Fibroblast of peridontal ligament (primary cell): ENCODE data around the gene FAM227A.

Experiments
- DNase-seq: peaks from one replicate; pipeline ENCODE4 v3.0.0-alpha.2; 2010; ENCODE audit errors: extremely low read depth

Gene FAM227A

DNA sequence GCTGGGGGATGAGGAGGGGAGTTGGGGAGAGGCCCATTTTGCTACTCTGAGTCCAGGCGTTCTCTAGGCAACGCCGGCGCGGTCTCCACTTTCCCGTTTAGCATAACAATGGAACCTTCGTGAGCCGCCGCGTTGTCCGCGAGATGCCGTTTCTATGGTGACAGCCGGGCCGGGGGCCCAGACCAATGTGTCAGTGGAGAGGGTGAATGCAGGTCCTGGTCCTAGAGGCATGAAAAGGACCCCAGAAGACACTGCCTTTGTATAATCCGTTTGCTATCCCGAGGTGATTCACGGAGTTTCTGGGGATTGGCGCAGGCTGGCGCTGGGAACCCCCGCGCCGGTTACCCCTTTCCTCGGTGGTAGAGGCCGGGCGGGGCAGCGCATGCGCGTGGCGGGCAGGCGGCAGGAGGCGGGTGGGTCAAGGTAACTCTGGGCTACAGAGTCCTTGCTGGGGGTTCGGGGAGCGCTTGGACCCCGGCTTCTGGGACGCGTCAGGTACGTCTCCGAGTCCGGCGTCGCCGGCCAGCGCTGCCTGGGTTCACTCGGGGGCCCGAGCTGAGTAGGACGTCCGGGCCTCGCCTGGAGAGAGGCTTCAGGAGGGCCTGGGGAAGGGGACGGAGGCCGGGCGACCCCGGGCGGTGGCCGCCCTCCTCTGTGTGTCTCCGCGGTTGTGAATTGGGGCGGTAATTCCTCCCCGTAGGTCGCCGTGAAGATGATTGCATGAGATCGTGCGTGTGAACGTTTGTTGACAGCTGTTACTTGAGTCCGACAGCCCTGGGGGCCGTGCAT is at the start of gene FAM227A, which contains the start of gene CBY1:
Gene FAM227A, minus strand, starts transcription at position 137 of the 789 bp plus-strand sequence. CDS start 6,224 bp downstream, outside the sequence.
Gene CBY1, plus strand, starts transcription at position 383 of the 789 bp plus-strand sequence. CDS start 11,417 bp downstream, outside the sequence.
- DNase-seq, result peak; percentile 85

DNA sequence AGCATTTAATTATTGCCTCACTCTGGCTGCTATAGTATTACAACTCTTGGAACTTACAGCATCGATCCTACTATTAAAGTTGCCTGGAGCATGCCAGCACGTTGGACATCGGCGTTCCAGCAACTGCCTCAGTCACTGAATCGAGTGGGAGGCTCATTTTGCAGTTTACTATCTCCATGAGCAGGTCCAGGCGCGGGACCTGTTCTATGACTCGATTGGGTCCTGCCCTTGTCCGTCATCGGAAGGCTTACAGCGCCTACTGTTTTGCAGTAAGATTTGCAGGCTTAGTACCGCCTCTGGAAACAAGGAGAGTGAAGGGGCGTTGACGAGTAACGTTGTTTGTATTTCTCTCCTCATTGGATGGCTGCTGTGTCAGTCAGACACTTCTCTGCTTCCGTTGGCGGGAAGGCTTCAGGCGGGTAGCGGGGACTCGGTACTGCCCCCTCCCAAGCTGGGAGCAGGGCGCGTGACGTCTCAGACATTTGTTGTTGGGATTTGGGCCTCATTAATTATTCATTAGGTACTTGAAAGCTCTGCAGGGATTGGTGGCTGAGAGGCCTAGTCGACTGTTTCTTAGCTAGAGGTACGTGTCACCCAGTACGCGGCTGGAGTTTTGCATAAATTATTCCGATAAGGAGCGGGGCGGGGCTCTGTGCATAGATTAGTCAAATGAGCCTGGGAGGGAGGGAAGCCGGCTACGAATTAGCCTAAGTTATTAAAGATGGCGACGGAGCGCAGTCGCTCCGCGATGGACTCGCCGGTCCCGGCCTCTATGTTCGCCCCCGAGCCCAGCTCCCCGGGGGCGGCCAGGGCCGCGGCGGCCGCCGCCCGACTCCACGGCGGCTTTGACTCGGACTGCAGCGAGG is 49.3 kb upstream of the FAM227A start, which contains the start of gene GTPBP1:
Gene GTPBP1, plus strand, starts transcription at position 710 of the 866 bp plus-strand sequence. Its CDS starts 12 bp downstream, at position 722.
- DNase-seq, result peak; percentile 100

DNA sequence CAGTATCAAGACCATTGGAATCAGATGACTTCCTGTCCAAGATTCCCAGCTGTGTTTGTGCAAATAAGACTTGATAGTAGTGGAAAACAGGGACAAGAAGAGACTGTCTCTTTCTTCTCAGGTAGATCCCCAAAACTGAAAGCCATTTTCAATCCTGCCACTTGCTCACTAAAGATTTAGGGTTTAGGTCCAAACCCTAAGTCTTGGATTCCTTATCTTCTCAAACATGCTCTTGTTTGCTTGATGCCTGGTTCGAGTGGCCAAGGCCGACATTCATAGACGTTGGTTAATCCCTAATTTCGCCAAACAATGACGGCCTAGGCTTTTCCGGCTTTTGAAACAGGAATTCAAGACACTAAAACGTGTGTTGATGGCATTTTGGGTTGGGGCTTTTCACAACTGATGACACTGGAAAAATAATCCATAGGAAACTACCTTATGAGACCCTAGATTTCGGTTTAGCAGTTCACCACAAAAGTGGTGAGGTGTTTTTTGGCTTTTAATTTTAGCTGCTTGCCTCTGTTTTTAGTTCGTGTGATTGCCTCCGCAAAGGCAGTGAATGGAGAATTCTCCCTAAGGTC is 48.6 kb upstream of the FAM227A start:
- DNase-seq, result no peak

DNA sequence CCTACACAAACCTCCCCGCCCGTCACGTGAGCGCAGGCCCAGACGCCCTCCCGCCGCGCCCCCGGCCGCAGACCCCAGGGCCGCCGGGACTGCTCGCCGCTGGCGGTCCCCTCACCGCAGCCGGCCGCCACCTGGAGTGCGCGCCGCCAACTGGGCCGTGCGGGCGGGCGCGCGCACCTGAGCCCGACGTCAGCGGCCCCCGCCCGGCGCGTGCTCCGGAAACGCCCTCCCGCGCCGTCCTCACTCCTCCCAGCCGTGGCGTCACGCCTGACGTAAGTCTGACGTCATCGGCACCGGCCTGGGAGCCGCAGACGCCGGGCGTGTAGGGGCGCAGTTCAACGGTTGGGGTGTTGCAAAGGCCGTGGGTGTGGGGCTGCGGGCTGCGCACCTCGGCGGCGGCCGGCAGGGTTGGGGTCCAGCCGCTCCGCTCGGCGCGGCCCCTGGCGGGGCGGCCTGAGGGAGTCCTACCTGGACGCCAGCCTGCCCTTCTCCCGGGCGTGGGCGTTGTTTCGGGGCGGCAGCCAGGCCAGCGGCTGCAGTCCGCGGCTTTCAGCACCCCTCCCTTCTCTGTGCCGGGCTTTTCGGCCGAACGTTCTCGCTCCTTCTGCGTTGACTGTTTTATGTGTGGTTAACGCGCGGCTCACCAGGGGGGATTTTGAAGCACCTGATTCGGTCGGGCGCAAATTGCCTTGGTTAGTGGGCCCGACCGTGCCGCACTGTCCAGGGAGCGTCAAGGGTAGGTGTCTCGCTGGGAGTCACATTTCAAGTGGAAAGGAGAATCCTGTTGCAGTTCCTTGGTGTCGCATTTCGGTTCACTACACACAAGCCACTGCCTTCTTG is 44.8 kb upstream of the FAM227A start, which contains the start of gene JOSD1:
Gene JOSD1, minus strand, starts transcription at position 155 of the 840 bp plus-strand sequence. CDS start 956 bp downstream, outside the sequence.
- DNase-seq, result peak; percentile 92

DNA sequence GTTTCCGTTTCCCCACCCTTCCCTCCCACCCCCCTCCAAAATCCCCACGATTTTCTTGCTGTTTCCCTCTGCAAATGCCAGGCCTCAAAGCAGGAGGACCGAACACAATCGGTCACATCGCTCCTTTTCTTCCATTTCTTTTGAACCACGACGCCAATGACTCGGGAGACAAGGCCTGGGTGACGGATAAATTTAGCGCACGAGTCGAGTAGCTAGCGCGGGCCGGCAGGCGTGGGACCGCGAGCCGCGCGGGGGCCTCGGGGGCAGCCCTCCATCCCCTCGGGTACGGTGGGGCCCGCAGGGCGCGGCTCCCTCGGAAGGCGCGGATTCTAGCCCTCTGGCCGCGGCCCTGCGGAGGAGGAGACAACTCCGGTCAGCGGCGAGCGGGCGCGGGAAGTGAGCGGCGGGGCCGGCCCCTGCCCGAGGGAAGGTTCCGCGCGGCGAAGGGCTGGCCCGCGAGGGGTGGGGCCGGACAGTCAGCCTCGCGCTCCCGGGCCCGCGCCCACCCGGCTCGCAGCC is 44.1 kb upstream of the FAM227A start:
- peak; percentile 31 for DNase-seq

DNA sequence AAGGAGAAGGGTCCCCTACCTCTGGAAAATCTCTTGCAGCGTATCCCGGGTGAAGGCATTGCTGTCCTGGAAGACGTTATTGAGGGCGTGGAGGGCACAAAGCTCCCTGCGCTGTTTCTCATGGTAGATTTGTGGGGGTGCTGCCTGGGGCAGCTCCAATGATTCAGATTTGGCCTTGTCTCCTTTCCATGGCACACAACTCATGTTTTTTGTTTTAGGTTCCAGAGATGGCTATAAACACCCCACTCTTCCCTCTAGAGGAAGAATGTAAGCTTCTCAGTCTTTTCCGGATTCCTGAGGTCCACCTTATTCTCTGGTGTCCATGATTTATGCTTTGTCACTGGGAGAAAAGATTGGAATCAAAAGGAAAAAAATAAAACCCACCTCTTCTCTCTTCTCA is 43.6 kb upstream of the FAM227A start:
- DNase-seq, result peak; percentile 69

DNA sequence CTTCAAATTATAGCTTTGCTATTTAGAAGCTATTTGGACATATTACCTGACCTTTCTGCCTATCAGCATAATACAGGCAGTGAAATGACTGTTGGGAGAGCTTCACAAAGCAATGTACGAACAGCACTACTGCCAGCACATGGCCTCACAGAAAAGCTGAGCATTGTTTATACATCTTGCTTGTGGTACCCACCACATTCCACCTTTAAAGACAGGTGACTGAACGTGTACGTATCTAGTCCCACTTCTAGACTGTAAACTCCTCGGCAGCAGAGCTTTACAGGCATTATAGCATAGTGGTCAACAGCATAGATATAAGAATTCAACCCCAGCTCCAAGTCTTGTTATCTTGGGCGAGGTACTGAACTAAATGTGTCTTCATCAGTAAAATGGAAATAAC is 43.0 kb upstream of the FAM227A start:
- no peak for DNase-seq

DNA sequence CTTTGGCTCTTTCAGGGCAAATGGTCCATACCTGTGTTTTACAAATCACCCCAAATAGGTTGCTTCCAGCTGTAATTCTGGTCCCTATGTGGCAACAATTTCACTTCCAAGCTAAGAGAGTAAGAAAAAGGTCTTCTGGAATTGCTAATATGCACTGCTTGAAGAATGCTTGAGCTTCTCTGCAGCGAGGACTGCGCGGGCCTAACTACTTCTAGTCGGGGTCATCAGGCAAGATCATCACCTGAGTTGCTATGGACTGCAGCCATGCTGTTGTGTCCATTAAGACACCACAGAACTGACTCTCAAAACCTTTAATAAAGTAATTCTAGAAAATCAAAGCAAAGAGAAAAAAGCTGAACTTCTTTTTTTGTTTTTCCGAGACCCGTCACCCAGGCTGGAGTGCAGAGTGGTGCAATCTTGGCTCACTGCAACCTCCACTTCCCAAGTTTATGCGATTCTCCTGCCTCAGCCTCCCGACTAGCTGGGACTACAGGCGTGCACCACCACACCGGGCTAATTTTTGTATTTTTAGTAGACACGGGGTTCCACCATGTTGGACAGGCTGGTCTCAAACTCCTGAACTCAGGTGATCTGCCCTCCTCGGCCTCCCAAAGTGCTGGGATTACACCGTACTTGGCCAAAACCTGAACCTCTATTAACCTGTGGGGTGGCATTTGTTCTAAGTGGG is 42.4 kb upstream of the FAM227A start:
- no peak for DNase-seq

DNA sequence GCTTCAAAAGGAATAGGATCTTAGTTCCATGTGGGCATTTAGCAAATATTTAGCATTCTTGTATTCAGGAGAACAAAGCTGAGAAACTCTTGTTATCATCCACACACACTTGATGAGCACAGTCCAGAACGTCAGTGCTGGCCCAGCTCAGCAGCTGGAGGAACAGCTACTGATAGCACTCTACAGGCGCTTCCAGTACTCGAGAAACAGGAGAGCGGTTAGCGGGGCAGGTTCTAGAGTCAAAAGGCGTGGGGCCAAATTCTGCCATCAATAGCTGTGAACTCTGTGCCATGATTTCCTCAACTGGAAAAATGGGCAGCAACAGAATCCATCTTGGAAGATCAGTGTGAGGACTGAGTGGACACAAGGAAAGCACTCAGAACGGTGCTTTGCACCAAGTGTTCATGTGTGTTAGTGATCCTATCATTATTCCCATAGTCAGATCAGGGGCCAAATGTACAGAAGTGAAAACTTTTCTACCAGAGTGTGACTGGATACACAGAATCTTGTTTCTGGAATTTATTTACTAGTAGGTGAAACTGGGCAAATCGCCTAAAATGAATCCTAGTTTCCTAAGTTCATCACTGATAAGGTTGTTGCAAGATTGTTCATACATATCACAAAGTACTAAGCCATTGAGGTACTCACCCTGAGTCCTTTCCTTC is 41.4 kb upstream of the FAM227A start:
- DNase-seq, result peak; percentile 23

DNA sequence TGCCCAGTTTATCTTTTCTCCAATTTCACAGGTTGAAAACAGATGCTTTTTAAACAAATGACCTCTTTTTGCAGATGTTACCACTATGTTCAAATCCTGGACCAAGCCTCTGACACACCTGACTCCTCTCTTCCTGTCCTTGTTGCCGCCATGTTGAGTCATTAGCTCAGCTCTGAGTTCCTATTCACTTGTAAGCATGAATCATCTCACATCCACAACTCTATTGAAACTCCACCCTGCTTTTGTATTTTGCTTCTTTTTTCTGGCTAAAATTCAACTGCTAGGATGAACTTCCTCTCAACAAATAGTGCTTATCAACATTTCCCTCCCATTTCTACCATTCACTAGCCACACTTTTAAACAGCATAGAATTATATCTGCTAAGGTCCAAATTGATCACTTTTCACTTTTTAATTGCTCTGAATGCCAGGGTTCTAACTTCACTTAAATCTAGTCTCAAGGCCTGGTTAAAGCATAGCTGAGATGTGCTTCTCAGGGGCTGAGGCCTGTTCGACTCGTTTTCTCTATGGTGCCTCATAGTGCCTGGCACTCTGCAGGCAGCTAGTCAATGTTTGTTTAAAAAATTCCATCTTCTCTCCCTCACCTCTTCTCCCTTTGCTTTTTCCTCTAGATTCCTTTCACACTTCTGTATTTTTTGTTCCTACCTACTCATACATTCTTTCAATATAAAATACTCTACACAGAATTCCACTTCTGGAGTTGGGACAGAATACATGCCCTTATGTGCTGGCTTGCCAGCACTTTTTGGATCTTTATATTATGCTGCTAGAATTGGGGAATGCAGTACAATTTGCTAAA is 40.6 kb upstream of the FAM227A start:
- peak; percentile 74 for DNase-seq

DNA sequence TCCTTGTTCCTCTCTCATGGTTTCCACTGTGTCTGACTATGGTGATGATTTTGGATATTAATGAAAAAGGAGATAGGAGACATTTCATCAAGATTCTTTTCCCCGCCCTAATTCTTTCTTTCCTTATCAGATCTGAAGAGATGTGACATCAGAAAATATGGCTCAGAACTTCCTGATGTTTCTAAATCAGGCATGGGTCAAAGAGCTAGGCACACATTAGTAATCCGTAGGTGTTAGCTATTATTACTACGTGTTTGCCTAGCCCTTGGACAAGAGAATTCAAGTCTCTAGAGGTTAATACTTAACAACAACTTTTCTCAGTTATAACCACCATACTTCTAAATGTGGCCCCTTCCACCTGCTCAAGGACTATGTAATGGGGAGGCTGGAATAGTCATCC is 38.7 kb upstream of the FAM227A start:
- DNase-seq, result no peak

DNA sequence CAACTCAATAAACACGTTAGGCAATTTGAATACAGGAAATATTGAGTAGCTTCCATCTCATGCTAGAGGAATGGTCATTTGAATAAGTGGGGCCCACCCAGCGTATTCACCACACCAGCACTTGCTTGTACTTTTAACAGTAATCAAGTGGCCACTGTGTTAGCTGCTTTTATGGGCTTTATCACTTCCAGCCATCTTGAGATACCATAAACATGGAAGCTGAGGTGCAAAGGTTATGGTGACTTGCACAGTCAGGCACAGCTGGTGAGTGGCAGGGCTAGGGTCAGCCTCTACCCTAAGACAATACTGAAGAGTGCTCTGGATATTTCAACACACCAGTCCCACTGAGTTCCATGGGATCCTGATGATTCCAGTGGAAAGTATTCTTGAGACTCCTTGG is 37.9 kb upstream of the FAM227A start:
- no peak for DNase-seq

DNA sequence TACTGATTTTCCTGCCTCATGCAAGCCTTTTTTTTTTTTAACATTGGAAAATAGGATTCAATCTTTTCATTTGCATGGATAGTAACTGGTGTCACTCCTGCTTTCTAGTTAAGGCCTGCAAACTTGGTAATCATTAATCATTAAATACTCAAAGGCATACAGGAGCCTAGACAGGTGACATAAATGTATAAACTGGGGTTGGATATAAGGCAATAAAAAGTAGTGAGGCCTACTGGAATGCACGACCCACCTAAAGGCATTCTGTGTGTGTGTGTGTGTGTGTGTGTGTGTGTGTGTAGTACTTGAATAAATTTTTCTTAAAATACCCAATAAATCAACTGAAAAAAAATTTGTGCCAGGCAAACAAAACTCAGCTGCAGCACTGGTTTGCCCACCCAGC is 33.5 kb upstream of the FAM227A start:
- DNase-seq, result no peak

DNA sequence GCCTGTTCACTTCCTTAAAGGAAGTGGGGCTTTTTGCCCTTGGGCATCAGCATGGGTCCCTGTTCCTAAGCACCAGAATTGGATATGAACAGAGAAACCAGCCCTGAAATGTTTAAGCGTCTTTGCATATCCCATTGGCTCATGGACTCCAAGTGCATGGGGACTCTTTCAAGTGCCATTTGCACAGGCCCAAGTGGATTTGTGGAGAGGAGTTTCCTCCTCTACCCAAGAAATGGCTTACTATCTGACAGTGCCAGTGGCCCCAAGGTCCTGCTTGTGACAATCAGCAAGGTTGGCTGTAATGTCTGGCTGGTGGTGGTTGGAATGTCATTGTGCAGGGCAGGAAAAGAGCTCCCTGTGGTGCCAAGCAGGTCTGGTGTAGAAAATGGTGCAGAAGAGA is 29.6 kb upstream of the FAM227A start:
- no peak for DNase-seq

DNA sequence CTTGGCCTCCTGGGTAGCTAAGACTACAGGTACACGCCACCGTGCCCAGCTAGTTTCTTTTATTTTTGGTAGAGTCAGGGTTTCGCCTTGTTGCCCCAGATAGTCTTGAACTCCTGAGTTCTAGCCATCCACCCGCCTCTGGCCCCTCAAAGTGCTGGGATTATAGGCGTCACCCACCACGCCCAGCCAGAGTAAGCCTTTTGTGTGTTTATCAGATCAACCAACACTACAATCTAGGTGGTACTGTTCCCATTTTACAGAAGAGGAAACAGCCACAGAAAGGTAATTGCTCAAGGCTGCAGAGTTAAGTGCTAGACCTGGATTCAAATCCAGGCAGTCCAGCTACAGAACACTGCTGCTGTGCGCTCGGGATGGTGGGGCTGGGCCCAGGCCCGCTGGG is 28.7 kb upstream of the FAM227A start:
- no peak for DNase-seq

DNA sequence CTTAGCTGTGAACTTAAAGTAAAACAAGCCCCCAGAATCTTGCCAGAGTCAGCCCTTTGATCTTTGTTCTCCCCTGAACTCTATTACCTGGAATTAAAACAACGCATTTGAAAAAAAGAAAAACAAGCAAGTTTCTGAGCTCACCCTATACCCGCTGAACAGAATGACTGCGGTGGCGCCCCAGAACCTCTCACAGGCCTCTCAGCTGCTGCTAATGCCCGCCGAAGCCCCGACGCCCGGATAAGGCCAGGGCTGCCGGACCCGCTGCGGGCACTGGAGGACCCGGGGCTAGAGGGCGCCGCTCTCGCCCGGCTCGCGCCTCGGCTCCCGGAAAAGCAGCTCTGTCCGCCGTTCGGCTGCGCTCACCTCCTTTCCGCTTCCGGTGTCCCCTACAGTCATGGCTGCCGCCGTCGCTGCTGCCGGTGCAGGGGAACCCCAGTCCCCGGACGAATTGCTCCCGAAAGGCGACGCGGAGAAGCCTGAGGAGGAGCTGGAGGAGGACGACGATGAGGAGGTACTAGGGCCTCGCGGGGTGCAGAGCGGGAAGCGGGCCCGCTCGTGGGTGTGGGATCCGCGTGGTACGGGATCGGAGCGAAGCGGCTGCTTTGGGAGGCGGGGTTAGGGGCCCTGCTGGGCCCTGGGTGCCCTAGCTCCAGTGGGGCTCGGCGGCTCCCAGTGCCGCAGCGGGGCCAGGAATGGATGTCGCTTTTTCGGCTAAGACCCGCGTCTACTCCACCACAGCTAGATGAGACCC is 25.6 kb upstream of the FAM227A start, which contains the start of gene TOMM22:
Gene TOMM22, plus strand, starts transcription at position 376 of the 754 bp plus-strand sequence. Its CDS starts 22 bp downstream, at position 398.
- DNase-seq, result peak; percentile 78

DNA sequence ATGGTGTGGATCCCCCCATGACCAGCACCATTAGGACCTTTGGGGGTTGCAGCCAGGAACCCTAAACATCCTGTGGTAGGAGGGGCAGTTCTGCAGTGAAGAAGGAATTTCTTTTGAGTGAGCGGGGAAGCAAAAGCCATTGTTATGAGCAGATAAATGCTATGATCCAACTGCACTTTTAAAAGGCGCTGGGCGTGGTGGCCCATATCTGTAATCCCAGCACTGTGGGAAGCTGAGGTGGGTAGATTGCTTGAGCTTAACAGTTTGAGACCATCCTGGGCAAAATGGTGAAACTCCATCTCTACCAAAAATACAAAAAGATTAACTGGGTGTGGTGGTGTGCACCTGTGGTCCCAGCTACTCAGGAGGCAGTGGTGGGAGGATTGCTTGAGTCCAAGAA is 19.6 kb upstream of the FAM227A start:
- no peak for DNase-seq

DNA sequence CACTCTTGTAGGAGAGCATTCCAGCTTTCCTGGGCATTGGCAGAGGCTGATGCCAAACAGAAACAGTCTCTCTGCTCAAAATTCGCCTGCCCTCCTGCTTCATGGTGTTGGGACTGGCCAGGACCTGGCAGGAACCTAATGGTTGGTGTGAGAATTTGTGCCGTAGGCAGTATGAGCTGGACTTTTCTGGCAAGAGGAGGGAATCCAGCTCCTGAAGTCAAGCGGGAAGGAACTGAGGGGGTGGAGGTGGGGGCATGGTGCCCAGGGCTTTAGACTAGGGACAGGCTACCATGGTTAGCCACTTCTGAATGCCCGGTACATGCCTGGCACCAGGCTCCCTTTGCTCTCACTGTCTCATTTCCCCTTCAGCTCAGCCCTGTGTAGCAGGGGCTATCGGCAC is 18.7 kb upstream of the FAM227A start:
- no peak for DNase-seq
